Measurements from ENCODE around the gene LKAAEAR1. TPM values are rescaled to one million over a fixed set of nuclear protein-coding genes. Genes with fewer than 3 reads are reported as not detected.

LKAAEAR1 gene
- total and polyA plus RNA-seq, 2 experiments from 2014 or later = 1.8 TPM; not detected in 1

DNA sequence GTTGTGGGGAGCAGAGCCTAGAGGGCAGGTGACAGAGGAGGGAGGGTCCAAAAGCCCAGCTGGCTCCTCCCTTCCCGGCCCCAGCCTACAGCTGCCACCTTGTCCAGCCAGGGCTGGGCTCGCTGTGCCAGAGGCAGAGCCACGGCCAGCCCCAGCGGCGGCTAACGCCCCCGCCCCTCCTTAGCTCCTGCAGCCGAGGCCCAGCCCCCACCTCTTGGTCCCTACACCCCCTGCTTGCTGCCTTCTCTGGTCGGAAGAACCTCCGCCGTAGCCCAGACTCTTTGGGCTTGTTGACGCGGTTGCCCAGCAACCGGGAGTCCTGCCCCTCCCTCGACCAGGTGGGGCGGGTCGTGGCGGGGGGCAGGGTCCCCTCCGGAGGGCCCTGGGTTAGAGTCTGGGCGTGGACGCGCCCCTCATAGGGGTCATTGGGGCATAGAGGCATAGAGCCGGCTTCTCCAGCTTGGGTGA, 521 bp upstream of the LKAAEAR1 start:
- peaks cover 55% of the 10 kb centered on the region for H3K27me3 Mint-ChIP-seq (ENCODE audit: insufficient read depth, low read depth, poor library complexity)
- Histone ChIP-seq H3K27me3 (ENCODE audit: insufficient read depth) (peaks cover 50% of the 10 kb centered on the region), H3K9me2 (ENCODE audit: insufficient read depth) (no peaks in the 10 kb centered on the region), H3K79me2 (replicated peaks; ENCODE audit: insufficient read depth) (no peaks in the 10 kb centered on the region), H3K27ac (ENCODE audit: low read depth) (no peak overlapping the region), H3K36me3 (ENCODE audit: insufficient read depth) (no peaks in the 10 kb centered on the region), H3K4me1 (ENCODE audit: insufficient read depth) (peaks cover 16% of the 10 kb centered on the region; the same call in 1 of the 2 replicates), H2AFZ (peak overlapping the region; percentile 94), H3K4me3 (peak overlapping the region; percentile 62), H3K4me2 (peak overlapping the region; percentile 90), H3F3A (replicated peaks; ENCODE audit: low read depth) (0 out of 2 replicates have a peak, but pooled peaks cover 7% of the 10 kb centered on the region), H4K20me1 (replicated peaks; ENCODE audit: insufficient read depth) (no peaks in the 10 kb centered on the region)
- TF ChIP-seq ZNF114 (CRISPR knock-in tag; IDR thresholded peaks at IDR 0.05) (no peak), CREB1 (CRISPR knock-in tag; IDR thresholded peaks at IDR 0.05; ENCODE audit: low read depth) (no peak), EZH2 (IDR thresholded peaks at IDR 0.05; ENCODE audit: low read depth, unreplicated experiment) (peak; percentile 5)
- TF ChIP-seq, protein P1, sequence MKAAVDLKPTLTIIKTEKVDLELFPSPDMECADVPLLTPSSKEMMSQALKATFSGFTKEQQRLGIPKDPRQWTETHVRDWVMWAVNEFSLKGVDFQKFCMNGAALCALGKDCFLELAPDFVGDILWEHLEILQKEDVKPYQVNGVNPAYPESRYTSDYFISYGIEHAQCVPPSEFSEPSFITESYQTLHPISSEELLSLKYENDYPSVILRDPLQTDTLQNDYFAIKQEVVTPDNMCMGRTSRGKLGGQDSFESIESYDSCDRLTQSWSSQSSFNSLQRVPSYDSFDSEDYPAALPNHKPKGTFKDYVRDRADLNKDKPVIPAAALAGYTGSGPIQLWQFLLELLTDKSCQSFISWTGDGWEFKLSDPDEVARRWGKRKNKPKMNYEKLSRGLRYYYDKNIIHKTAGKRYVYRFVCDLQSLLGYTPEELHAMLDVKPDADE (IDR thresholded peaks at IDR 0.05) = no peak
- TF ChIP-seq, protein P2, sequence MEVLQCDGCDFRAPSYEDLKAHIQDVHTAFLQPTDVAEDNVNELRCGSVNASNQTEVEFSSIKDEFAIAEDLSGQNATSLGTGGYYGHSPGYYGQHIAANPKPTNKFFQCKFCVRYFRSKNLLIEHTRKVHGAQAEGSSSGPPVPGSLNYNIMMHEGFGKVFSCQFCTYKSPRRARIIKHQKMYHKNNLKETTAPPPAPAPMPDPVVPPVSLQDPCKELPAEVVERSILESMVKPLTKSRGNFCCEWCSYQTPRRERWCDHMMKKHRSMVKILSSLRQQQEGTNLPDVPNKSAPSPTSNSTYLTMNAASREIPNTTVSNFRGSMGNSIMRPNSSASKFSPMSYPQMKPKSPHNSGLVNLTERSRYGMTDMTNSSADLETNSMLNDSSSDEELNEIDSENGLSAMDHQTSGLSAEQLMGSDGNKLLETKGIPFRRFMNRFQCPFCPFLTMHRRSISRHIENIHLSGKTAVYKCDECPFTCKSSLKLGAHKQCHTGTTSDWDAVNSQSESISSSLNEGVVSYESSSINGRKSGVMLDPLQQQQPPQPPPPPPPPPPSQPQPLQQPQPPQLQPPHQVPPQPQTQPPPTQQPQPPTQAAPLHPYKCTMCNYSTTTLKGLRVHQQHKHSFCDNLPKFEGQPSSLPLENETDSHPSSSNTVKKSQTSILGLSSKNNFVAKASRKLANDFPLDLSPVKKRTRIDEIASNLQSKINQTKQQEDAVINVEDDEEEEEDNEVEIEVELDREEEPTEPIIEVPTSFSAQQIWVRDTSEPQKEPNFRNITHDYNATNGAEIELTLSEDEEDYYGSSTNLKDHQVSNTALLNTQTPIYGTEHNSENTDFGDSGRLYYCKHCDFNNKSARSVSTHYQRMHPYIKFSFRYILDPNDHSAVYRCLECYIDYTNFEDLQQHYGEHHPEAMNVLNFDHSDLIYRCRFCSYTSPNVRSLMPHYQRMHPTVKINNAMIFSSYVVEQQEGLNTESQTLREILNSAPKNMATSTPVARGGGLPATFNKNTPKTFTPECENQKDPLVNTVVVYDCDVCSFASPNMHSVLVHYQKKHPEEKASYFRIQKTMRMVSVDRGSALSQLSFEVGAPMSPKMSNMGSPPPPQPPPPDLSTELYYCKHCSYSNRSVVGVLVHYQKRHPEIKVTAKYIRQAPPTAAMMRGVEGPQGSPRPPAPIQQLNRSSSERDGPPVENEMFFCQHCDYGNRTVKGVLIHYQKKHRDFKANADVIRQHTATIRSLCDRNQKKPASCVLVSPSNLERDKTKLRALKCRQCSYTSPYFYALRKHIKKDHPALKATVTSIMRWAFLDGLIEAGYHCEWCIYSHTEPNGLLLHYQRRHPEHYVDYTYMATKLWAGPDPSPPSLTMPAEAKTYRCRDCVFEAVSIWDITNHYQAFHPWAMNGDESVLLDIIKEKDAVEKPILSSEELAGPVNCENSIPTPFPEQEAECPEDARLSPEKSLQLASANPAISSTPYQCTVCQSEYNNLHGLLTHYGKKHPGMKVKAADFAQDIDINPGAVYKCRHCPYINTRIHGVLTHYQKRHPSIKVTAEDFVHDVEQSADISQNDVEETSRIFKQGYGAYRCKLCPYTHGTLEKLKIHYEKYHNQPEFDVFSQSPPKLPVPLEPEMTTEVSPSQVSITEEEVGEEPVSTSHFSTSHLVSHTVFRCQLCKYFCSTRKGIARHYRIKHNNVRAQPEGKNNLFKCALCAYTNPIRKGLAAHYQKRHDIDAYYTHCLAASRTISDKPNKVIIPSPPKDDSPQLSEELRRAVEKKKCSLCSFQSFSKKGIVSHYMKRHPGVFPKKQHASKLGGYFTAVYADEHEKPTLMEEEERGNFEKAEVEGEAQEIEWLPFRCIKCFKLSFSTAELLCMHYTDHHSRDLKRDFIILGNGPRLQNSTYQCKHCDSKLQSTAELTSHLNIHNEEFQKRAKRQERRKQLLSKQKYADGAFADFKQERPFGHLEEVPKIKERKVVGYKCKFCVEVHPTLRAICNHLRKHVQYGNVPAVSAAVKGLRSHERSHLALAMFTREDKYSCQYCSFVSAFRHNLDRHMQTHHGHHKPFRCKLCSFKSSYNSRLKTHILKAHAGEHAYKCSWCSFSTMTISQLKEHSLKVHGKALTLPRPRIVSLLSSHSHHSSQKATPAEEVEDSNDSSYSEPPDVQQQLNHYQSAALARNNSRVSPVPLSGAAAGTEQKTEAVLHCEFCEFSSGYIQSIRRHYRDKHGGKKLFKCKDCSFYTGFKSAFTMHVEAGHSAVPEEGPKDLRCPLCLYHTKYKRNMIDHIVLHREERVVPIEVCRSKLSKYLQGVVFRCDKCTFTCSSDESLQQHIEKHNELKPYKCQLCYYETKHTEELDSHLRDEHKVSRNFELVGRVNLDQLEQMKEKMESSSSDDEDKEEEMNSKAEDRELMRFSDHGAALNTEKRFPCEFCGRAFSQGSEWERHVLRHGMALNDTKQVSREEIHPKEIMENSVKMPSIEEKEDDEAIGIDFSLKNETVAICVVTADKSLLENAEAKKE (CRISPR knock-in tag; IDR thresholded peaks at IDR 0.05) = no peak
- peak; percentile 50 for ATAC-seq
- no peaks in the 10 kb centered on the region; the same call in 2 of the 3 replicates for H3K36me3 Mint-ChIP-seq (ENCODE audit: low read depth)
- peaks cover 3% of the 10 kb centered on the region; the same call in 1 of the 3 replicates for H3K9me3 Mint-ChIP-seq
- H3K4me1 Mint-ChIP-seq = peaks cover 24% of the 10 kb centered on the region
- H3K27ac Mint-ChIP-seq = no peak overlapping the region
- DNase-seq (ENCODE audit: low spot score) = peak; percentile 69
- H3K4me3 Mint-ChIP-seq = peak overlapping the region; percentile 83
